GM21447 (cell line): ENCODE data around the gene DNAH2.

Experiments used
- ATAC-seq: cut with Tn5 transposase; IDR thresholded peaks from one replicate; pipeline ENCODE4 v1.9.1; 2021; ENCODE audit not compliant: unreplicated experiment

The DNAH2 gene

DNA sequence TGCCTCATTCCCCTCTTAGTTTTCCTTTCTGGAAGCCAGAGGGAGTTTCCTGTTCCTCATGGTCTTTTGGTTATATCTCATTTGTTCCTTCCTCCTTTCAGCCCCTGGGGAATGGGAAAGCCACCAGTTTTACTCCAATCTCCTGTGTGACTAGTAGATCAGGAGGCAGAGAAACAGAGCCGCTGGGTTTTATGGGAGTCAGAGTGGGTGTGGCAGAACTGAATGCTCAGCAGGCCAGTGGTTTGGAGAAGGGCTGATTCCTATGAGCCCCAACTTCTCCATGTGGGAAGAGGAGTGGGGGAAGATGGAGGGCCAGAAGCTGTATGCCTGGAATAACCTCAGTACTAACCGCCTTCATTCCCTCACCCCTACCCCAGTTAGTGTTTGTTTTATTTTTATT lies 4.1 kb downstream of the DNAH2 start:
- ATAC-seq: no peak

DNA sequence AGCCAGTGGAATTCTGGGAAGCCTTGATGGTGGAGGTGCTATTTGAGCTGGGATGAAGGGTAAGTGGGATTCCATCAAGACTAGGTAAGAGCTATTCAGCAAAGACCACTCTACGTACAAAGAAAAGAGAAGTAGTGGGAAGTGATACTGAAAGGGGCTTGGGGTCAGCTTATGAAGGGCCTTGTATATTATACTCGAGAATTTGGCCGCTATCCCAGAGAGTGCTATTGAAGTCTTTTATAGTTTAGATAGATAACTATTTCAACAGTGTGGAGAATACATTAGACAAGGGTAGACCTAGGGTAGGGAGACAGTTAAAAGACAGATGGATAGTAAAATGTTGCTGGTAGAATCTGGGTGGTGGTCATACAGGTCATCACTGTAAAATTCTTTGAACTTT lies 10.3 kb downstream of the DNAH2 start:
- no peak for ATAC-seq

DNA sequence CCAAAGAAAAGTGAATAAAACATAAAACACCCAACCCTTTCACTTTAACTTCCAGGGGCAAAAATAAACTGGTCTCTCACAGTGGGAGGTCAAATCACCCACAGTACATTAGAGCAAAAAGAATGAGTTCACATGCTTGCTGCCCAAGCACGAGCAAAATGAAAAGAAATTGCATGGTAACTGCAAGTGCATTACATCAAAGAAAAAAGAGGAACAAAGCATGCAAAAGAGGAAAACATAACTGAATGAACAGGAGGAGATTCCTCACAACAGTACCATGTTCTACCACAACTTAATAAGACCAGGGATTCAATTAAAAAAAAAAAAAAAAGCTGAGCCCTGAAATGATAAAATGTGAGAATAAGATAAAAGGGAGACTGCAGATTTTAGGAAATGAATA lies 12.3 kb downstream of the DNAH2 start:
- no peak for ATAC-seq

DNA sequence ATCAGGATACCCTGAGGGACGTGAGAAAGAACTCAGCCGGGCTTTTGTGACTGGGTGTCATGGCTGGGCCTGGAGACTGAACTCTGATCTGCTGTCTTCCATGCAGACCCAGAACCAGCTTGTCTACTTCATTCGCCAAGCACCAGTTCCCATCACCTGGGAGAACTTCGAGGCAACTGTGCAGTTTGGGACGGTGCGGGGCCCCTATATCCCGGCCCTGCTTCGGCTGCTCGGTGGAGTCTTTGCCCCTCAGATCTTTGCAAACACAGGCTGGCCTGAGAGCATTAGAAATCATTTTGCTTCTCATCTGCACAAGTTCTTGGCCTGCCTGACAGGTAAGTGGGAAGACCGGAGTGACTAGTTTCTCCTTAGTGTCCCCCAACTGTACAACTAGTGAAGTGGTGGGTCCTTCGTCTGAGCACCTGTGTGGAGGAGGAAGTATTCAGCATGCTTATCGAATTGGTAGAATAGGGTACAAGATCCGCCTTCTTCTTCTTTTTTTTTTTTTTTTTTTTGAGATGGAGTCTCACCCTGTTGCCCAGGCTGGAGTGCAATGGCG lies 15.5 kb downstream of the DNAH2 start:
- no peak for ATAC-seq

DNA sequence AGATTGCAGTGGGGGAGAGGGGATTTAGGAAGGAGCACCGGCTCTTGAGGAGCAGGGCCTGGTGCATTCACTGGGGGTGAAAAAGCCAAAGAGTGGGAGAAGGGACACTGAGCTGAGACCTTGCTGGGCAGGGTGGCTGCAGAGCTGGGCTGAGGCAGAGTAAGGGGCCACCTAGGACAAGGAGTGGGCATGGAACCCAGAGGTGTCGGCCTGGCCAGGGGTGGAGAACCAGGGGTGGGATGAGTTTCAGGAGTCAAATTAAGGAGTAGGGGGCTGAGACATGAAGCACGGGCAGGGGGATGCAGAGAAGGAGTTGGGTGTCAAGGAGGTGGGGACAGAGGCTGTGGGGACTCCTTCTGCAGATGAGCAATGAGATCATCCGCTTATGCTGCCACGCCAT lies 20.1 kb downstream of the DNAH2 start:
- no peak for ATAC-seq

DNA sequence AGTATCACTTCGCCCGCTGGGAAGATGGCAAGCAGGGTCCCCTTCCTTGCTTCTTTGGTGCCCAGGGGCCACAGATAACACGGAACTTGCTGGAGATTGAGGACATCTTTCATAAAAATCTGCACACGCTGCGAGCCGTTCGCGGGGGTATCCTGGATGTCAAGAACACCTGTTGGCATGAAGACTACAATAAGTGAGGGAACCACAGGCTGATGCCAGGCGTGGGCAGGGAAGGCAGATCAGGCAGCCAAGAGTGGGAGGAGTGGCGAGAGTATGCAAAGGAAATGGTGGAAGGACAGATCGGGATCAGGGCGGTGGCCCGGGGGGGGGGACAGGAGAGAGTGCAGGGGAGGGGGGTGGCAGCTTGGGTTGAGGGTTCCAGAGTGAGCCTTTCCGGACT lies 22.2 kb downstream of the DNAH2 start:
- ATAC-seq: no peak

DNA sequence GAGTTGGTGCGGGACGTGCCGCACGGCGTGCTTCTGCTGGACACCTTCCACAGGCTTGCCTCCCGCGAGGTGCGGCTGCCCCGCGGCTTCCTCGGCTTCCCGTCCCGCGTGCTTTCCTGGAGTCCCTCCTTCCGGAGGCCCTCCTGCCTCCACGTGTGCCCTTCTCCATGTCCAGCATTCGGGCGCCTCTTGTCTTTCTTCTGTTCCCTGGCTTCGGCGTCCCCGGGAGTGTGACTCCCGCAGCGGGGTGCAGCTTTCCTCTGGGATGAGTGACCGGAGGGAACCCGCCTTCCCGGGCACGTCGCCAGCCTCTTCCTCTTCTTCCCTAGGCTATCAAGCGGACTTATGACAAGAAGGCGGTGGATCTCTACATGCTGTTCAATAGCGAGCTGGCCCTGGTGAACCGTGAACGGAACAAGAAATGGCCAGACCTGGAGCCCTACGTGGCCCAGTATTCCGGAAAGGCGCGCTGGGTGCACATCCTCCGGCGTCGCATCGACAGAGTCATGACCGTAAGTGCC lies 23.0 kb downstream of the DNAH2 start:
- ATAC-seq: no peak

DNA sequence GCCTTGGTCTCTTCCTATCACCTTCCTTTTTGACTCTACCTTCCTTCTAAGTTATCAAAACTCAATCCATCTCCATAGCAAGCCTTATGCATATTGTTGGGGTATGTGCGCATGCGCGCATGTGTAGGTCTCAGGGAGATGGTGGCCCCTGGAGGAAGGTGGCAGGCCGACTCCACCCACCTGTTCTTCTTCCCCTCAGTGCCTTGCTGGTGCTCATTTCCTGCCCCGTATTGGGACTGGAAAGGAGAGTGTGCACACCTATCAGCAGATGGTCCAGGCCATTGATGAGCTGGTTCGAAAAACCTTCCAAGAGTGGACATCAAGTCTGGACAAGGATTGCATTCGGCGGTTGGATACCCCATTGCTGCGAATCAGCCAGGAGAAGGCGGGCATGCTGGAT lies 25.2 kb downstream of the DNAH2 start:
- ATAC-seq: no peak

DNA sequence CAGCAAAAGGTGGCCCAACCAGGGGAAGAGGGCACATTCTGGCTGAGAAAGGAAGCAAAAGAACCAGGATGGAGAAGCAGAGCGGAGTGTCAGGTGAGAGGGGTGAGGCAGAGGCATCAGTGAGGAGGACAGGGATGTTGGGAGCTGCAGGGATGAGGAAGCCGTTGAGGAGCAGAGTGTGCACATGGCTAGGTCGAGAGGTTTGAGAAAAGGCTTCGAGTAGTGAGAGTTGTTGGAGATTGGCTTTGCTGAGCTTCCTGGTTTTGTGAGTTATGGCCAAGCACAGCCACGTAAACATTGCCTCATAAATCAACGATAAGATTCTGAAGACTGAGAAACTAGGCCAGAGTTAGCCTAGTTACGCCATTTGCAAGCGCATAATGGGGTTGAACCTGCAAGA lies 26.9 kb downstream of the DNAH2 start:
- ATAC-seq: no peak

DNA sequence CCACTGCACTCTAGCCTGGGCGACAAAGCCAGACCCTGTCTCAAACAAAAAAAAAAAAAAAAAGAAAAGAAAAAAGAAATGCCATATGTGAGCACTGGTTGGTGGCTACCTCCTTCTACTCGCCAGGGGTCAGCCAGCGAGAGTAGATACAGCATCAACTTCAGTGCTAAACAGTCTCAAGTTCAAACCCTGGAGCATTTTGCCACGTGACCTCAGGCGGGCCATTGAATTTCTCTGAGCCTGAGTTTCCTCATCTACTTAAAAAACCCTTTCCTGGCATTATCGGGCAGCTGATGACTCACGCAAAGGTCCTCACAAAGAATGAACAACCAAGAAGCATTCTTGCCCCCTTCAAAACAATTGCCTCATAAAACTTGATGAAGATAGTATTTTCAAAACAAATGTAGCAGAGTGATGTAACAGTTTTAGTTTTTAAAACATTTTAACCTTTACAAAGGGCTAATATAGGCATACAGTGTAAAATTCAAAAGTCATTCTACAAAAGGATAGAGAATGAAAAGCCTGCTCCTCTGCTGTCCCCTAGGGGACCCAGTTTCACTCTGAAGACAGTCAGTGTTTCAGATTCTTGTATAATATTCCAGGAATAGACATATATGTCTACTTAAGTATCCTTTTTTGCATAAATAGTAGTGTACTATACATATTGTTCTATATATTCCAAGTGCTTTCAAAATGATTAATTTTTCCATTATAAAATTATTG lies 28.4 kb downstream of the DNAH2 start:
- ATAC-seq: no peak

DNA sequence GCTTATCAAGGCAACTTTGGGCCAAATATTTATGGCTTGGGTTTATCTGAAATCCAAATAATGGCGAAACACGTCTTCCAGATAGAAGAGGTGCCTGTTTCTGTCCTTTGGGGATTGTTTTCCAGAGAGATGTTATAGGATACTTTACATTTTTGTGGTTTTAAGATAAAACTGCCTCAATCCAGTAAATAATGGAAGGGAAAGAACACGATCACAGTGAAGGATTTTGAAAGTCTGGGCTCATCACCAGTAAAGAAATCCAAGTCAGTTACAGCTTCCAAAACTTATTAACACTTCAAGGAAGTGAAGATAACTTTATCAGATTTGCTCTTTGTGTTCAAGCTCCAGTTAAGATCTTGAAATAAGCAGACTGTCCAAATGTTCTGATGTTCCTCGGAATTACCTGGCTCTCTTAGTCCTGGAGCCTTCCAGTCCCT lies 30.1 kb downstream of the DNAH2 start:
- ATAC-seq: no peak

DNA sequence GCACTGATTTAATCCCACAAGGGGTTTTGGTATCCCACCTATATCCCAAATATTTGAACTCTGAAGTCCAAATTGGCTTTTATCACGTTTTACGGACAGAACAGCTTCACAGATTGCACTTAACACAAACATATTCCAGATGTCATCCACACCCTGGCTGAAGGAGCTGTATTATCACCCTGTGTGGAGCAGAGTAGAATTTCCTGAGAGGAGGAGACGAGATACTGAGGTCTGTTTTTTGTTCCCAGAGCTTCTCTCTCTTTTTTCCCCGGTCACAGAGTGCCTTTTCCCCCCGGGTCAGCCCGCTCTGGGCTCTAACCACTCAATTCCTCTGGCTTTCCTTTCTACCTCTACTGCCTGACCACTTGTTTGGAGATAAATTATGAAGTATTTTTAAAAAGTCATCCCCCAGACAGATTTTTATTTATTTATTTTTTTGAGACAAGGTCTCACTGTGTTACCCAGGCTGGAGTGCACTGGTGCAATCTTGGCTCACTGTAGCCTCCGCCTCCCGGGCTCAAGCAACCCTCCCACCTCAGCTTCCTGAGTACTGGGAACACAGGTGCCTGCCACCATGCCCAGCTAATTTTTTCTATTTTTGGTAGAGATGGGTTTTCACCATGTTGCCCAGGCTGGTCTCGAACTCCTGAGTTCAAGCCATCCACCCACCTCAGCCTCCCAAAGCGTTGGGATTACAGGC lies 30.7 kb downstream of the DNAH2 start:
- ATAC-seq: no peak

DNA sequence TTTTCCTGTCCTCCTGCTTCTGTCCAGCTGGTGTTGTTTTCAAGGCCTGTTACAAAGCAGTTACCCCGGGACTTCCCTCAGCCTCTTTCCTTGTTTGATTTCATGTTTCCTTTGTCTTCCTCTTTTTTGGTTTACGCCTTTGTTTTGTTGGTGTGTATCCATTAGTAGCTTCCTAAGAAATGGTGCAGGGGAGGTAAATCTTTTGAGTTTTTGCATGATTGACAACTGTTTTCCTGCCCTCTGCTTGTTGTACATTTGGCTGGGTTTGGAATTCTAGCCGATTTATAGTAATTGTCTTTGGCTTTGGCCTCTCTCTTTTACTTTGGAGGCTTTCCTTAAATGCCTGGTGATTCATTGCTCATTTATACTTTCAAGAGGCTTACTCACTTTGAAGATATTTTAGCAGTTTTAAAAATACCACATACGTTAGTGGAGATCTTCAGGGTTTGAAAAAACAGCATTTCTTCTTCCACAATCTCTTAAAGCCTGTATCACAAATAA lies 32.8 kb downstream of the DNAH2 start:
- ATAC-seq: no peak

DNA sequence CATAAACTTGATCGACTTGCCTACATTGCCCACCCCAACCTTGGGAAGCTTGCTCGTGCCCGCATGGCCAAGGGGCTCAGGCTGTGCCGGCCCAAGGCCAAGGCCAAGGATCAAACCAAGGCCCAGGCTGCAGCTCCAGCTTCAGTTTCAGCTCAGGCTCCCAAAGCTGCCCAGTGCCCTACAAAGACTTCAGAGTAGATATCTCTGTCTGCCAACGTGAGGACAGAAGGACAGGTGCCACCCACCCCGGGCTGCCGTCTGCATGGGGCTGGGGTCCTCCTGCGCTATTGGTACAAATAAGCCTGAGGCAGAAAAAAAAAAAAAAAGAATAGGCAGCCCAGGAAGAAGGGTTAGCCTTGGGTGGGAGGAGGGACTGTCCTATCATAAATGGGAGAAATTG lies 37.1 kb downstream of the DNAH2 start:
- no peak for ATAC-seq

DNA sequence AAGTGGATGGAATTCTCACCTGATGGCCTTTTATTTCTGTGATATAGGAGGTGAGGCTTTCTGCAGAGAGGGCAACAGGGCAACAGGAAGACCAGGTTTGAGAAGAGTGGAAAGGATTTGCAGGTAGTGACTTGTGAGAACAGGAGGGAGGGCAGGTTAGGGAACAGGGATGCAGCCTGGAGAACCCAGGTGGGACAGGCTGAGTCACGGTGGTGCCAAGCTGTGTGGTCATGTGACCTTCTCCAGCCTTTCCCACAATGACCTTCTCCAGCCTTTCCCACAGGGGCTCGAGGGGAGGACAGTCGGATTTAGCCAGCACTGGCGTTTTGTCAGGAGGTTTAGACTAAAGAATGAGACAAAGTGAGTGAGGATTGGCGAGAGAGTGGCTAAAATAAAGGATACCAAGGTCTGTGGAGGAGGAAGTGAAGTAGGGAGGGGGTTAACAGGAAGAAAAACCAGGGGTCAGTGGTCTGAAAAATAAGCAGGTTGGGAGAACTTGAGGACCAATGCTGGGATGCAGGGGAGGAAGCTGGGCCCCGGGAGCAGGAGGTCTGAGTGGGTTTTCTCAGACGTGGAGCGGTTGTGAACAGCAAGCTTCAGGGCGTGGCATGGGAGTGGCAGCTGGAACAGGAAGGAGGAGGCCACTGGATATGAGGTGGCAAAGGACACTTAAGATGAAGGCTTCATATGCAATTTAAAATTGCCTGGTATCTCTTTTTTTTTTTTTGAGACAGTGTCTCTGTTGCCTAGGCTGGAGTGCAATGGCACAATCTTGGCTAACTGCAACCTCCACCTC lies 37.7 kb downstream of the DNAH2 start:
- ATAC-seq: no peak

DNA sequence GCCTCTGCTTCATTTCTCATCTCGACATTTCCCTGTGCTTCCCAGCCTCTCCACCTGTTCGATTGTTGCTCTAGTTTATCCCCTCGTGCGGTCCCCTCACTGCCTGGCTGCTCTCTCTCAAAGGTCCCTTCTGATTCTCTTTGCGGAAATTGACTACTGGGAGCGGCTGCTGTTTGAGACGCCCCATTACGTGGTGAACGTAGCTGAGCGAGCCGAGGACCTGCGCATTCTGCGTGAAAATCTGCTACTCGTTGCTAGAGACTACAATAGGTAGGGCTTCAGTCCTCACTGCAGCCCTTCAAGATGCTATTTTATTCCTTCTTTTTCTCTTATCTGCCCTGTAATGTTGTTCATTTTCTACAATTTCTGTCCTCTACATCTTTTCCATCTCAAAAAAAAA lies 39.4 kb downstream of the DNAH2 start:
- ATAC-seq: no peak

DNA sequence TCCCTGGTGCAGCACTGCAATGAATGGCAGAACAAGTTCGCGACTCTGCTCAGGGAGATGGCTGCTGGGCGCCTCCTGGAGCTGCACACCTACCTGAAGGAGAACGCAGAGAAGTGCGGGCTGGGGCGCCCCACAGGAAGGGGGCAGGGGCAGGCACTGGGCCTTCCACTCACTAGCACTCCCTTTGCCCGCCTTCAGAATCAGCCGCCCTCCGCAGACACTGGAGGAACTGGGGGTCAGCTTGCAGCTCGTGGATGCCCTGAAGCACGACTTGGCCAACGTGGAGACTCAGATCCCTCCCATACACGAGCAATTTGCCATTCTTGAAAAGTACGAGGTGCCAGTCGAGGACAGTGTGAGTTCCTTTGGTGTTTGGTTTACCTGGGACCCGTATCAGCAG lies 46.4 kb downstream of the DNAH2 start:
- no peak for ATAC-seq

DNA sequence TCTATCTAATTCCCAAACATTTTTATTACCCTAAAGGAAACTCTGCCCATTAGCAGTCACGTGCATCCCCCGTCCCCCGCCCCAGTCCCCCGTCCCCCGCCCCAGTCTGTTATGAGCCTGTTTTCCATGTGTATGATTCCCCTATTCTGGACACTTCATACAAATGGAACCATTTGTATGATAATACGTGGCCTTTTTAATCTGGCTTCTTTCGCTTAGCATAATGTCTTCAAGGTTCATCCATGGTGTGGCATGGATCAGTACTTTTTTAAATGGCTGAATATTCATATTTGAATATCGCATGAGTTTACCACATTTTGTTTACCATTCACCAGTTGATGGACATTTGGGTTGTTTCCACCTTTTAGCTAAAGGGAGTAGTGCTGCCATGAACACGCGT lies 49.5 kb downstream of the DNAH2 start:
- no peak for ATAC-seq

DNA sequence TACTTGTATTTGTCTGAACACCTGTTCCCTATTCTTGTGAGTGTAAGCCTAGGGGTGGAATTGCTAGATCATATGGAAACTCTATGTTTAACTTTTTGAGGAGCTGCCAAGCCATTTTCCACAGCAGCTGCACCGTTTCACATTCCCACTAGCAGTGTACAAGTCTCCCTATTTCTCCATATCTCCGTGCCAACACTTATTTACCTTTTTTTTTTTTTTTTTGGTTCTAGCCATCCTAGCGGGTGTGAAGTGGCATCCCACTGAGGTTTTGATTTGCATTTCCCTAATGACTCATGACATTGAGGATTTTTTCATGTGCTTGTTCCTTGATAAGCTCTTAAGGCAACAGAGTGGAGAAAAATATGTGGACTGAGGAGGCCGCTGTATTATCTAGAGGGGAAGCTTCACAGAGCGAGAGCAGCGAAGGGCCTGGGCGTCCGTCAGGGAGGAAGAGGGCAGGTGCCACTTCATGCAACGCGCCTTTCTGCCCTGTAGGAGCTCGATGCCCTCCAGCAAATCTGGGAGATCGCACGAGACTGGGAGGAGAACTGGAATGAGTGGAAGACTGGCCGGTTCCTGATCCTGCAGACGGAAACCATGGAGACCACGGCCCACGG lies 50.0 kb downstream of the DNAH2 start:
- ATAC-seq: no peak

DNA sequence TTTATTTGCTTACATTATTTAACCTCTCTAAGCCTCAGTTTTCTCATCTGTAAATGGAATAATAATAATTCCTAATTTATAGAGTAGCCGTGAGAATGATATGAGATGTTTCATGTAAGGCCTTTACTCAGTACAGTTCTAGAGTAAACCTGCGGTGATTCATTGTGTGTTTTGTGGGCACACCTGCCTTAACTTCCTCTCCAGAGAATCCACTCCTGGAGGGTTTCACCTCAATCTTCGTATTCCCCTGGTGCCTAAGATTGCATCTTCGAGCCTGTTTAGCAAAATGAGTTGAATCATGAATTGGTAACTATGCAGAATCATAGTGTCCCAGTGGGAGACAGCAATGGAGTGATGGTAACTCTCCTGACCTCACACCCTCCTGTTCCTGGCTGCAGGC lies 52.3 kb downstream of the DNAH2 start:
- ATAC-seq: no peak

DNA sequence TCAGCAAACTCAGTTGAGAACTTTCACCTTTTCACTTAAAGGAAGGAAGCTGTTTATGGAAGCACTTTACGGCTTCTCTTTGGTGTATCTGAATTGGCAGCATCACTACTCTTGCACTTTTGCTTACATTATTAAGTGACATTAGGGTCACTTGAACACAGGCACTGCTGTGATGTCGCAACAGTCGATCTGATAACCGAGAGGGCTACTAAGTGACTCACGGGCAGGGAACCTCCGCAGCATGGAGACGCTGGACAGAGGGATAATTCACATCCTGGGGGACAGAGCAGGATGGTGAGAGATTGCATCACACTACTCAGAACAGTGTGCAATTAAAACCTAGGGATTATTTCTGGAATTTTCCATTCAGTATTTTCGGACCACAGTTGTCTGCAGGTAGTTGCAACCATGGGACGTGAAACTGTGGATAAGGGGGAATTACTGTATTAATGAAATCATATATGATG lies 56.5 kb downstream of the DNAH2 start:
- ATAC-seq: no peak
